Adipose tissue (tissue), 3 donors: ENCODE results near the gene CBLN2. TPM values are rescaled to one million over a fixed set of nuclear protein-coding genes. Genes with fewer than 3 reads are reported as not detected.

ENCODE experiments used
- H3K27ac ChIP-seq: one replicate; pipeline ENCODE4 v1.5.1; 2013; ENCODE audit warnings: low read depth, low read length
- WGBS, 3 donors: extraction: QIAGEN DNeasy Blood & Tissue Kit; methylation state at CpG; one replicate each; pipeline ENCODE4 v1.1.7; 2013; 5-methylcytosine and 5-hydroxymethylcytosine counted together
- polyA plus RNA-seq, 3 donors: library from polyadenylated mRNA; stranded (reverse); fragments of 200-250 nt; gene quantifications; one replicate each; pipeline ENCODE4 v1.2.3, GENCODE V29; 2013
- donor health status: healthy with polysubstance abuse.
- donor health status: Bipolar disorder and iron deficiency.
- donor health status: healthy.

CBLN2 gene
- under 1 TPM in 1 of 3 donors, not detected in 2; 0.04 TPM for polyA plus RNA-seq

- 2 to 3% (median 2%) methylated on average over 44 of the region's 44 CpGs for WGBS, 3 donors
- H3K27ac ChIP-seq: no peak within 1 kb of the TSS
These were observed at the start of gene CBLN2 for GRCh38 chr18:72544092-72544886. CBLN2 (minus strand) TSS chr18:72544342; CDS start chr18:72542160, 2,182 bp downstream.

- 62 to 76% (median 69%) methylated on average over 5 of the region's 5 CpGs for WGBS, 3 donors
- H3K27ac ChIP-seq: no peak overlapping the region
These were observed 44.2 kb upstream of the CBLN2 start for GRCh38 chr18:72588360-72588759.

GRCh38 chr18:72584787-72585186 is 40.6 kb upstream of the CBLN2 start:
- no peak overlapping the region for H3K27ac ChIP-seq
- WGBS, 3 donors: 76 to 85% (median 82%) methylated on average over 3 of the region's 3 CpGs

GRCh38 chr18:72581976-72582375 is 37.8 kb upstream of the CBLN2 start:
- WGBS, 3 donors: 72 to 81% (median 77%) methylated on average over 3 of the region's 3 CpGs
- no peak overlapping the region for H3K27ac ChIP-seq

- H3K27ac ChIP-seq: no peak overlapping the region
- WGBS, 3 donors: 64 to 68% (median 67%) methylated on average over 2 of the region's 2 CpGs
These were observed 28.8 kb upstream of the CBLN2 start for GRCh38 chr18:72572896-72573295.

GRCh38 chr18:72566290-72566689 is 22.1 kb upstream of the CBLN2 start:
- 71 to 91% (median 81%) methylated on average over 3 of the region's 3 CpGs for WGBS, 3 donors
- H3K27ac ChIP-seq: no peak overlapping the region

- no peak overlapping the region for H3K27ac ChIP-seq
- 29 to 55% (median 41%) methylated on average over 1 of the region's 1 CpG for WGBS, 3 donors
These were observed 11.8 kb upstream of the CBLN2 start for GRCh38 chr18:72555968-72556367.

GRCh38 chr18:72555101-72555500 is 11.0 kb upstream of the CBLN2 start:
- 57 to 60% (median 59%) methylated on average over 7 of the region's 7 CpGs for WGBS, 3 donors
- H3K27ac ChIP-seq: no peak overlapping the region

GRCh38 chr18:72543357-72544055 is 636 bp downstream of the CBLN2 start:
- WGBS, 3 donors: 1 to 2% (median 1%) methylated on average over 31 to 73 of the region's 73 CpGs
- no peak overlapping the region for H3K27ac ChIP-seq

- H3K27ac ChIP-seq: no peak overlapping the region
- 1 to 2% (median 2%) methylated on average over 20 of the region's 20 CpGs for WGBS, 3 donors
These were observed 1.2 kb downstream of the CBLN2 start for GRCh38 chr18:72542984-72543356.

GRCh38 chr18:72542342-72542741 is 1.8 kb downstream of the CBLN2 start:
- WGBS, 3 donors: 1% methylated on average over 34 of the region's 34 CpGs
- no peak overlapping the region for H3K27ac ChIP-seq

GRCh38 chr18:72541871-72542332 is 2.2 kb downstream of the CBLN2 start:
- no peak overlapping the region for H3K27ac ChIP-seq
- 1 to 2% (median 2%) methylated on average over 51 to 59 of the region's 59 CpGs for WGBS, 3 donors

GRCh38 chr18:72539901-72540300 is 4.2 kb downstream of the CBLN2 start:
- WGBS, 3 donors: 60 to 63% (median 62%) methylated on average over 5 of the region's 5 CpGs
- no peak overlapping the region for H3K27ac ChIP-seq

GRCh38 chr18:72530622-72531021 is 13.5 kb downstream of the CBLN2 start:
- WGBS, 3 donors: 36 to 66% (median 61%) methylated on average over 1 of the region's 1 CpG
- H3K27ac ChIP-seq: no peak overlapping the region

- WGBS, 3 donors: 75 to 88% (median 80%) methylated on average over 5 of the region's 5 CpGs
- no peak overlapping the region for H3K27ac ChIP-seq
These were observed 39.3 kb downstream of the CBLN2 start for GRCh38 chr18:72504866-72505265.

- no peak overlapping the region for H3K27ac ChIP-seq
- WGBS, 3 donors: 83 to 86% (median 86%) methylated on average over 19 of the region's 19 CpGs
These were observed 41.3 kb downstream of the CBLN2 start for GRCh38 chr18:72502671-72503431.

GRCh38 chr18:72492497-72492896 is 51.6 kb downstream of the CBLN2 start:
- no peak overlapping the region for H3K27ac ChIP-seq
- 87 to 89% (median 88%) methylated on average over 3 of the region's 3 CpGs for WGBS, 3 donors
